HG02642 (cell line): ENCODE measurements around the gene APBA1.
A peak's percentile ranks its signal among the peaks of the same experiment; 100 is the strongest.

Source experiments
- ATAC-seq: cut with Tn5 transposase; IDR thresholded peaks from one replicate; pipeline ENCODE4 v1.9.1; 2021; ENCODE audit warnings: mild to moderate bottlenecking; ENCODE audit not compliant: unreplicated experiment, poor library complexity

APBA1 gene

GRCh38 chr9:69542058-69542457, 130.1 kb downstream of the APBA1 start:
- ATAC-seq = no peak

GRCh38 chr9:69535911-69536310, 136.3 kb downstream of the APBA1 start:
- no peak for ATAC-seq

GRCh38 chr9:69535286-69535832, 136.8 kb downstream of the APBA1 start:
- no peak for ATAC-seq

GRCh38 chr9:69532396-69532795, 139.8 kb downstream of the APBA1 start:
- ATAC-seq = no peak

GRCh38 chr9:69527454-69527853, 144.7 kb downstream of the APBA1 start:
- ATAC-seq = no peak

GRCh38 chr9:69526699-69527098, 145.5 kb downstream of the APBA1 start:
- no peak for ATAC-seq

- peak; percentile 63 for ATAC-seq
Measured at GRCh38 chr9:69519470-69520240, 152.5 kb downstream of the APBA1 start.

GRCh38 chr9:69516353-69517322, 155.5 kb downstream of the APBA1 start:
- no peak for ATAC-seq

- no peak for ATAC-seq
Measured at GRCh38 chr9:69515810-69516209, 156.4 kb downstream of the APBA1 start.

GRCh38 chr9:69513141-69513820, 158.9 kb downstream of the APBA1 start:
- no peak for ATAC-seq

- no peak for ATAC-seq
Measured at GRCh38 chr9:69504058-69504457, 168.1 kb downstream of the APBA1 start.

- no peak for ATAC-seq
Measured at GRCh38 chr9:69502671-69503301, 169.4 kb downstream of the APBA1 start.

- ATAC-seq = no peak
Measured at GRCh38 chr9:69500896-69501295, 171.3 kb downstream of the APBA1 start.

GRCh38 chr9:69499959-69500358, 172.2 kb downstream of the APBA1 start:
- ATAC-seq = no peak

- no peak for ATAC-seq
Measured at GRCh38 chr9:69499407-69499806, 172.8 kb downstream of the APBA1 start.

GRCh38 chr9:69498470-69498869, 173.7 kb downstream of the APBA1 start:
- ATAC-seq = no peak

- no peak for ATAC-seq
Measured at GRCh38 chr9:69497816-69498215, 174.4 kb downstream of the APBA1 start.

- ATAC-seq = no peak
Measured at GRCh38 chr9:69496846-69497450, 175.2 kb downstream of the APBA1 start.

- ATAC-seq = no peak
Measured at GRCh38 chr9:69495296-69495695, 176.9 kb downstream of the APBA1 start.

GRCh38 chr9:69494763-69495162, 177.4 kb downstream of the APBA1 start:
- no peak for ATAC-seq
